Muscle layer of colon (tissue), 2 donors: ENCODE data around the gene IDH3B.

Experiments
- H3K27ac ChIP-seq: one replicate; pipeline ENCODE4 v1.7.0; 2013; ENCODE audit warnings: low read depth, mild to moderate bottlenecking, low read length, moderate library complexity
- H3K27me3 ChIP-seq, 2 donors: one replicate each; pipeline ENCODE4 v1.7.0; 2013; ENCODE audit warnings: low read length in 2 of 2, mild to moderate bottlenecking in 2 of 2; ENCODE audit not compliant: insufficient read depth in 2 of 2, control insufficient read depth in 1 of 2
- H3K36me3 ChIP-seq: one replicate; pipeline ENCODE4 v1.7.0; 2013; ENCODE audit warnings: mild to moderate bottlenecking, low read length; ENCODE audit not compliant: insufficient read depth
- H3K4me1 ChIP-seq: one replicate; pipeline ENCODE4 v1.7.0; 2013; ENCODE audit warnings: mild to moderate bottlenecking, low read length; ENCODE audit not compliant: insufficient read depth
- H3K4me3 ChIP-seq, 2 donors: one replicate each; pipeline ENCODE4 v1.7.0; 2013; ENCODE audit warnings: low read length in 2 of 2, low read depth in 1 of 2, mild to moderate bottlenecking in 1 of 2, moderate library complexity in 1 of 2
- H3K9ac ChIP-seq: one replicate; pipeline ENCODE4 v1.7.0; 2013; ENCODE audit warnings: low read length
- H3K9me3 ChIP-seq: one replicate; pipeline ENCODE4 v1.7.0; 2013; ENCODE audit warnings: mild to moderate bottlenecking, low read length
- donor health status: abdominal sarcoma.
- donor health status: Adenocarcinoma of cecum.

IDH3B gene

GRCh38 chr20:2663887-2664719, at the start of gene IDH3B:
Gene IDH3B, minus strand, starts transcription at chr20:2664216. Its CDS starts 28 bp downstream, at chr20:2664188.
- Histone ChIP-seq H3K36me3 (peaks cover 33% of the 10 kb centered on the region), H3K4me3 (peak within 1 kb of the TSS; percentile 79 to 92), H3K27me3 (no peaks in the 10 kb centered on the region), H3K9me3 (no peaks in the 10 kb centered on the region), H3K27ac (peak within 1 kb of the TSS; percentile 94), H3K9ac (peak within 1 kb of the TSS; percentile 50), H3K4me1 (peaks cover 14% of the 10 kb centered on the region)

- no peaks in the 10 kb centered on the region for H3K9me3 ChIP-seq
- no peaks in the 10 kb centered on the region for H3K27me3 ChIP-seq
- H3K36me3 ChIP-seq: no peaks in the 10 kb centered on the region
- H3K4me3 ChIP-seq: no peak overlapping the region
- H3K9ac ChIP-seq: no peak overlapping the region
- no peak overlapping the region for H3K27ac ChIP-seq
- H3K4me1 ChIP-seq: no peaks in the 10 kb centered on the region
Measured at GRCh38 chr20:2713285-2713684, 49.3 kb upstream of the IDH3B start.

- no peak overlapping the region for H3K27ac ChIP-seq
- no peaks in the 10 kb centered on the region for H3K4me1 ChIP-seq
- no peaks in the 10 kb centered on the region for H3K9me3 ChIP-seq
- H3K9ac ChIP-seq: no peak overlapping the region
- H3K36me3 ChIP-seq: no peaks in the 10 kb centered on the region
- no peaks in the 10 kb centered on the region for H3K27me3 ChIP-seq
- H3K4me3 ChIP-seq: no peak overlapping the region
Measured at GRCh38 chr20:2709205-2709981, 45.4 kb upstream of the IDH3B start.

GRCh38 chr20:2708665-2709064, 44.6 kb upstream of the IDH3B start:
- H3K9me3 ChIP-seq: no peaks in the 10 kb centered on the region
- H3K27ac ChIP-seq: no peak overlapping the region
- no peaks in the 10 kb centered on the region for H3K36me3 ChIP-seq
- H3K27me3 ChIP-seq: no peaks in the 10 kb centered on the region
- H3K9ac ChIP-seq: no peak overlapping the region
- no peaks in the 10 kb centered on the region for H3K4me1 ChIP-seq
- H3K4me3 ChIP-seq: no peak overlapping the region

GRCh38 chr20:2708073-2708415, 44.0 kb upstream of the IDH3B start:
- no peak overlapping the region for H3K9ac ChIP-seq
- no peak overlapping the region for H3K27ac ChIP-seq
- H3K27me3 ChIP-seq: no peaks in the 10 kb centered on the region
- no peaks in the 10 kb centered on the region for H3K4me1 ChIP-seq
- H3K4me3 ChIP-seq: no peak overlapping the region
- no peaks in the 10 kb centered on the region for H3K36me3 ChIP-seq
- no peaks in the 10 kb centered on the region for H3K9me3 ChIP-seq

- no peaks in the 10 kb centered on the region for H3K36me3 ChIP-seq
- H3K9ac ChIP-seq: no peak overlapping the region
- H3K27ac ChIP-seq: no peak overlapping the region
- no peaks in the 10 kb centered on the region for H3K4me1 ChIP-seq
- no peaks in the 10 kb centered on the region for H3K27me3 ChIP-seq
- H3K4me3 ChIP-seq: no peak overlapping the region
- no peaks in the 10 kb centered on the region for H3K9me3 ChIP-seq
Measured at GRCh38 chr20:2707353-2708072, 43.5 kb upstream of the IDH3B start.

- H3K27ac ChIP-seq: no peak overlapping the region
- H3K4me3 ChIP-seq: no peak overlapping the region
- no peaks in the 10 kb centered on the region for H3K9me3 ChIP-seq
- no peaks in the 10 kb centered on the region for H3K4me1 ChIP-seq
- H3K36me3 ChIP-seq: no peaks in the 10 kb centered on the region
- no peak overlapping the region for H3K9ac ChIP-seq
- H3K27me3 ChIP-seq: no peaks in the 10 kb centered on the region
Measured at GRCh38 chr20:2706688-2707352, 42.8 kb upstream of the IDH3B start.

GRCh38 chr20:2705931-2706645, 42.1 kb upstream of the IDH3B start:
- H3K4me3 ChIP-seq: no peak overlapping the region
- H3K27ac ChIP-seq: no peak overlapping the region
- no peak overlapping the region for H3K9ac ChIP-seq
- no peaks in the 10 kb centered on the region for H3K4me1 ChIP-seq
- H3K36me3 ChIP-seq: no peaks in the 10 kb centered on the region
- no peaks in the 10 kb centered on the region for H3K27me3 ChIP-seq
- H3K9me3 ChIP-seq: no peaks in the 10 kb centered on the region

- Histone ChIP-seq H3K36me3 (no peaks in the 10 kb centered on the region), H3K27me3 (no peaks in the 10 kb centered on the region), H3K4me3 (no peak overlapping the region), H3K4me1 (no peaks in the 10 kb centered on the region), H3K9ac (no peak overlapping the region), H3K9me3 (no peaks in the 10 kb centered on the region), H3K27ac (no peak overlapping the region)
Measured at GRCh38 chr20:2703716-2704475, 39.9 kb upstream of the IDH3B start.

GRCh38 chr20:2701671-2702081, 37.7 kb upstream of the IDH3B start:
- Histone ChIP-seq H3K9me3 (no peaks in the 10 kb centered on the region), H3K36me3 (no peaks in the 10 kb centered on the region), H3K4me1 (no peaks in the 10 kb centered on the region), H3K4me3 (no peak overlapping the region), H3K27me3 (no peaks in the 10 kb centered on the region), H3K9ac (no peak overlapping the region), H3K27ac (no peak overlapping the region)
